Astrocyte (in vitro differentiated cells and primary cell): ENCODE data around the gene DCAF5. TPM values are rescaled to one million over a fixed set of nuclear protein-coding genes. Genes with fewer than 3 reads are reported as not detected.

ENCODE experiments used
- DNase-seq: peaks from one replicate; pipeline ENCODE4 v3.0.0-alpha.2; 2010; ENCODE audit warnings: low read depth
- FAIRE-seq: peaks from 2 replicates; lab custom pipeline; 2011; peaks lifted over from hg19 to GRCh38; lab: Jason Lieb, UNC
- H2AFZ ChIP-seq: 2 replicates; pipeline ENCODE4 v1.6.0; 2012; ENCODE audit warnings: low read depth, low read length, inconsistent platforms
- H3K27ac ChIP-seq: 2 replicates; pipeline ENCODE4 v1.5.1; 2011; ENCODE audit warnings: low read depth, low read length, inconsistent platforms
- H3K27me3 ChIP-seq: 2 replicates; pipeline ENCODE4 v1.6.0; 2011; ENCODE audit warnings: low read length, inconsistent platforms; ENCODE audit not compliant: insufficient read depth
- H3K36me3 ChIP-seq: 2 replicates; pipeline ENCODE4 v1.5.1; 2011; ENCODE audit warnings: low read length, inconsistent platforms; ENCODE audit not compliant: insufficient read depth
- H3K4me1 ChIP-seq: 2 replicates; pipeline ENCODE4 v1.5.1; 2011; ENCODE audit warnings: low read length, inconsistent platforms; ENCODE audit not compliant: insufficient read depth
- H3K4me2 ChIP-seq: 2 replicates; pipeline ENCODE4 v1.6.0; 2012; ENCODE audit warnings: low read length, inconsistent platforms
- H3K4me3 ChIP-seq: 2 replicates; pipeline ENCODE4 v1.5.1; 2011; ENCODE audit warnings: low read depth, mild to moderate bottlenecking, low read length, inconsistent platforms; ENCODE audit not compliant: insufficient read depth
- H3K79me2 ChIP-seq: 2 replicates; pipeline ENCODE4 v1.6.0; 2012; ENCODE audit warnings: mild to moderate bottlenecking, low read length, inconsistent platforms; ENCODE audit not compliant: insufficient read depth
- H3K9ac ChIP-seq: 2 replicates; pipeline ENCODE4 v1.6.0; 2012; ENCODE audit warnings: mild to moderate bottlenecking, low read length, inconsistent platforms
- H3K9me3 ChIP-seq: 2 replicates; pipeline ENCODE4 v1.5.1; 2012; ENCODE audit warnings: low read depth, mild to moderate bottlenecking, low read length, inconsistent platforms; ENCODE audit not compliant: insufficient read depth
- H4K20me1 ChIP-seq: 2 replicates; pipeline ENCODE4 v1.6.0; 2012; ENCODE audit warnings: low read length, inconsistent platforms; ENCODE audit not compliant: insufficient read depth
- H3K27ac Mint-ChIP-seq: one replicate; pipeline ENCODE4 v1.8.0; 2021; ENCODE audit warnings: mild to moderate bottlenecking, mixed read lengths; ENCODE audit not compliant: unreplicated experiment
- H3K27me3 Mint-ChIP-seq: one replicate; pipeline ENCODE4 v1.8.0; 2021; ENCODE audit warnings: low read depth, mixed read lengths; ENCODE audit not compliant: unreplicated experiment
- H3K36me3 Mint-ChIP-seq: one replicate; pipeline ENCODE4 v1.8.0; 2021; ENCODE audit warnings: low read depth, mixed read lengths; ENCODE audit not compliant: unreplicated experiment
- H3K4me1 Mint-ChIP-seq: one replicate; pipeline ENCODE4 v1.8.0; 2021; ENCODE audit warnings: low read depth, mixed read lengths; ENCODE audit not compliant: unreplicated experiment
- H3K4me3 Mint-ChIP-seq: one replicate; pipeline ENCODE4 v1.8.0; 2021; ENCODE audit warnings: mild to moderate bottlenecking, moderate library complexity, mixed read lengths; ENCODE audit not compliant: unreplicated experiment
- H3K9me3 Mint-ChIP-seq: one replicate; pipeline ENCODE4 v1.8.0; 2021; ENCODE audit warnings: mild to moderate bottlenecking, mixed read lengths; ENCODE audit not compliant: unreplicated experiment
- EZH2 ChIP-seq: IDR thresholded peaks from 2 replicates; pipeline ENCODE4 v1.6.1; 2012; ENCODE audit warnings: mild to moderate bottlenecking, low read length, inconsistent platforms; ENCODE audit not compliant: insufficient read depth
- total RNA-seq: library from RNA; stranded (reverse); gene quantifications from 2 replicates; pipeline ENCODE4 v1.2.1, GENCODE V29; 2021
- TF ChIP-seq, protein P1 (sequence below): IDR thresholded peaks from 2 replicates; pipeline ENCODE4 v1.5.1; 2011; ENCODE audit warnings: low read depth, mild to moderate bottlenecking, inconsistent platforms, low read length, moderate library complexity; ENCODE audit not compliant: insufficient read depth

The DCAF5 gene
- total RNA-seq, 1 donor from 2014 or later: 54.6 TPM

DNA sequence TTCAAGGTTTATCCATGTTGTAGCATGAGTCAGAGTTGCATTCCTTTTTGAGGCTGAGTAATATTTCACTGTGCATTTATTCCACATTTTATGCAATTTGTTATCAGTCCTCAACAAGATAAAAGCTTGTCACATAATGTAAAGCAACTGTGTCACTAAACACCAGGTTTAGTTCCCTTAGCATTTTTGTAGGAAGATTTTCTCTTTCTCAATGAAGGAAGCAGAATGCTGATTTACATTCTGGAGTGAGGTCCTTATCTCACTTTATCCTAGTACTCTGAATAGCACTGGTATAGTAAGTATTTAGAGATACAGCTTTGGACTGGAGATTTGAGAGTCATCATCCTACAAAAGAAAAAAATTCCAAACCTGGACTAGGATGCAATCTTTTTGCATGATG is 28.6 kb upstream of the DCAF5 start:
- Histone ChIP-seq H4K20me1 (no peaks in the 10 kb centered on the region), H3K27ac (no peak overlapping the region)

DNA sequence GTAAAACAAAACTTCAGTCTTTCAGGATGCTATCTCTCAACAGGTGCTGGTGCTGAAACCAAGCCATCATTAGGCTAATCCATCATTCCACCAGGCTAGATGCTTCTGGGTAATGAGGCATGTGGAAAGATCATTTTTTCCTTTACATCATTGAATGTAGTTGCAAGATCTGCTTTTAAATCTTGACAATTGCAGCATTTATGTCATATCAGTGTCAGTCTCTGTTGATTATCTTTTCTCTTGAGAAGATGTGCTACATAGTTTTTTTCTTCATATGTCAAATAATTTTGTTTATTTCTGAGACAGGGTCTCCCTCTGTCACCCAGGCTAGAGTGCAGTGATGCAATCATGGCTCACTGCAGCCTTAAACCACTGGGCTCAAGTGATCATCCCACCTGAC is 22.2 kb upstream of the DCAF5 start:
- Histone ChIP-seq H3K4me1 (no peaks in the 10 kb centered on the region), H3K4me3 (no peak overlapping the region), H3K9me3 (no peaks in the 10 kb centered on the region), H3K27ac (no peak overlapping the region), H3K79me2 (no peaks in the 10 kb centered on the region), H3K36me3 (no peaks in the 10 kb centered on the region), H3K4me2 (no peak overlapping the region), H4K20me1 (no peaks in the 10 kb centered on the region), H3K27me3 (no peaks in the 10 kb centered on the region), H2AFZ (no peak overlapping the region), H3K9ac (no peak overlapping the region)
- Mint-ChIP-seq H3K27ac (no peak overlapping the region), H3K4me1 (peaks cover 1% of the 10 kb centered on the region), H3K36me3 (no peaks in the 10 kb centered on the region), H3K4me3 (no peak overlapping the region), H3K9me3 (no peaks in the 10 kb centered on the region), H3K27me3 (peaks cover 7% of the 10 kb centered on the region)
- no peak for FAIRE-seq
- TF ChIP-seq EZH2: no peak
- TF ChIP-seq, protein P1, sequence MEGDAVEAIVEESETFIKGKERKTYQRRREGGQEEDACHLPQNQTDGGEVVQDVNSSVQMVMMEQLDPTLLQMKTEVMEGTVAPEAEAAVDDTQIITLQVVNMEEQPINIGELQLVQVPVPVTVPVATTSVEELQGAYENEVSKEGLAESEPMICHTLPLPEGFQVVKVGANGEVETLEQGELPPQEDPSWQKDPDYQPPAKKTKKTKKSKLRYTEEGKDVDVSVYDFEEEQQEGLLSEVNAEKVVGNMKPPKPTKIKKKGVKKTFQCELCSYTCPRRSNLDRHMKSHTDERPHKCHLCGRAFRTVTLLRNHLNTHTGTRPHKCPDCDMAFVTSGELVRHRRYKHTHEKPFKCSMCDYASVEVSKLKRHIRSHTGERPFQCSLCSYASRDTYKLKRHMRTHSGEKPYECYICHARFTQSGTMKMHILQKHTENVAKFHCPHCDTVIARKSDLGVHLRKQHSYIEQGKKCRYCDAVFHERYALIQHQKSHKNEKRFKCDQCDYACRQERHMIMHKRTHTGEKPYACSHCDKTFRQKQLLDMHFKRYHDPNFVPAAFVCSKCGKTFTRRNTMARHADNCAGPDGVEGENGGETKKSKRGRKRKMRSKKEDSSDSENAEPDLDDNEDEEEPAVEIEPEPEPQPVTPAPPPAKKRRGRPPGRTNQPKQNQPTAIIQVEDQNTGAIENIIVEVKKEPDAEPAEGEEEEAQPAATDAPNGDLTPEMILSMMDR: no peak
- DNase-seq: no peak

More for the DNA sequence above, 28.6 kb upstream of the DCAF5 start:
- Histone ChIP-seq H3K4me3 (no peak overlapping the region), H3K4me2 (no peak overlapping the region), H2AFZ (no peak overlapping the region), H3K79me2 (no peaks in the 10 kb centered on the region), H3K4me1 (no peaks in the 10 kb centered on the region), H3K27me3 (no peaks in the 10 kb centered on the region), H3K9me3 (no peaks in the 10 kb centered on the region), H3K36me3 (no peaks in the 10 kb centered on the region), H3K9ac (no peak overlapping the region)
- H3K4me3 Mint-ChIP-seq: no peak overlapping the region
- H3K27me3 Mint-ChIP-seq: no peaks in the 10 kb centered on the region
- no peak overlapping the region for H3K27ac Mint-ChIP-seq
- TF ChIP-seq EZH2: no peak
- TF ChIP-seq, protein P1: no peak
- no peaks in the 10 kb centered on the region for H3K36me3 Mint-ChIP-seq
- DNase-seq: no peak
- FAIRE-seq: no peak
- H3K9me3 Mint-ChIP-seq: peaks cover 4% of the 10 kb centered on the region
- peaks cover 6% of the 10 kb centered on the region for H3K4me1 Mint-ChIP-seq

- Histone ChIP-seq H2AFZ (no peak overlapping the region), H3K4me2 (no peak overlapping the region), H3K4me3 (no peak overlapping the region), H3K27ac (no peak overlapping the region), H3K36me3 (no peaks in the 10 kb centered on the region), H3K9ac (no peak overlapping the region), H3K27me3 (no peaks in the 10 kb centered on the region), H3K4me1 (no peaks in the 10 kb centered on the region), H3K9me3 (no peaks in the 10 kb centered on the region), H4K20me1 (no peaks in the 10 kb centered on the region), H3K79me2 (no peaks in the 10 kb centered on the region)
- DNase-seq (no peak), FAIRE-seq (no peak)
- Mint-ChIP-seq H3K27ac (no peak overlapping the region), H3K4me3 (no peak overlapping the region), H3K36me3 (no peaks in the 10 kb centered on the region), H3K4me1 (peaks cover 1% of the 10 kb centered on the region), H3K27me3 (peaks cover 8% of the 10 kb centered on the region), H3K9me3 (no peaks in the 10 kb centered on the region)
- TF ChIP-seq, protein P1: no peak
- no peak for TF ChIP-seq EZH2
Measured at GRCh38 chr14:69171569-69171968, 18.6 kb upstream of the DCAF5 start.
